Measurements from ENCODE around the gene MVB12B. TPM values are rescaled to one million over a fixed set of nuclear protein-coding genes. Genes with fewer than 3 reads are reported as not detected.

The MVB12B gene
- total RNA-seq, 1 donor from 2014 or later = 12.8 TPM

- Histone ChIP-seq H3K27me3 (ENCODE audit: insufficient read depth, low read length) (no peaks in the 10 kb centered on the region), H3K9ac (ENCODE audit: low read length) (no peak overlapping the region), H3K79me2 (ENCODE audit: insufficient read depth, low read length) (no peaks in the 10 kb centered on the region), H3K9me3 (ENCODE audit: insufficient read depth, low read depth, low read length) (no peaks in the 10 kb centered on the region), H3K4me1 (ENCODE audit: insufficient read depth, low read length) (peaks cover 18% of the 10 kb centered on the region), H4K20me1 (ENCODE audit: insufficient read depth, low read length) (peaks cover 8% of the 10 kb centered on the region), H3K36me3 (ENCODE audit: insufficient read depth, low read length) (no peaks in the 10 kb centered on the region), H3K4me2 (ENCODE audit: low read length) (no peak overlapping the region), H3K27ac (ENCODE audit: low read depth, low read length) (no peak overlapping the region), H2AFZ (ENCODE audit: low read depth, low read length) (no peak overlapping the region), H3K4me3 (ENCODE audit: insufficient read depth, low read depth, low read length) (no peak overlapping the region)
- Mint-ChIP-seq H3K4me1 (ENCODE audit: low read depth, unreplicated experiment) (peaks cover 3% of the 10 kb centered on the region), H3K36me3 (ENCODE audit: low read depth, unreplicated experiment) (no peaks in the 10 kb centered on the region), H3K27me3 (ENCODE audit: low read depth, unreplicated experiment) (peaks cover 23% of the 10 kb centered on the region), H3K27ac (ENCODE audit: unreplicated experiment) (no peak overlapping the region), H3K4me3 (ENCODE audit: unreplicated experiment) (no peak overlapping the region), H3K9me3 (ENCODE audit: unreplicated experiment) (no peaks in the 10 kb centered on the region)
- DNase-seq (ENCODE audit: low read depth) (no peak), FAIRE-seq (no peak)
- no peak for TF ChIP-seq EZH2 (IDR thresholded peaks at IDR 0.05; ENCODE audit: insufficient read depth, low read length)
- TF ChIP-seq, protein P1, sequence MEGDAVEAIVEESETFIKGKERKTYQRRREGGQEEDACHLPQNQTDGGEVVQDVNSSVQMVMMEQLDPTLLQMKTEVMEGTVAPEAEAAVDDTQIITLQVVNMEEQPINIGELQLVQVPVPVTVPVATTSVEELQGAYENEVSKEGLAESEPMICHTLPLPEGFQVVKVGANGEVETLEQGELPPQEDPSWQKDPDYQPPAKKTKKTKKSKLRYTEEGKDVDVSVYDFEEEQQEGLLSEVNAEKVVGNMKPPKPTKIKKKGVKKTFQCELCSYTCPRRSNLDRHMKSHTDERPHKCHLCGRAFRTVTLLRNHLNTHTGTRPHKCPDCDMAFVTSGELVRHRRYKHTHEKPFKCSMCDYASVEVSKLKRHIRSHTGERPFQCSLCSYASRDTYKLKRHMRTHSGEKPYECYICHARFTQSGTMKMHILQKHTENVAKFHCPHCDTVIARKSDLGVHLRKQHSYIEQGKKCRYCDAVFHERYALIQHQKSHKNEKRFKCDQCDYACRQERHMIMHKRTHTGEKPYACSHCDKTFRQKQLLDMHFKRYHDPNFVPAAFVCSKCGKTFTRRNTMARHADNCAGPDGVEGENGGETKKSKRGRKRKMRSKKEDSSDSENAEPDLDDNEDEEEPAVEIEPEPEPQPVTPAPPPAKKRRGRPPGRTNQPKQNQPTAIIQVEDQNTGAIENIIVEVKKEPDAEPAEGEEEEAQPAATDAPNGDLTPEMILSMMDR (IDR thresholded peaks at IDR 0.05; ENCODE audit: insufficient read depth, low read depth, low read length) = no peak
Measured at GRCh38 chr9:126502417-126503332, 176.0 kb downstream of the MVB12B start.

DNA sequence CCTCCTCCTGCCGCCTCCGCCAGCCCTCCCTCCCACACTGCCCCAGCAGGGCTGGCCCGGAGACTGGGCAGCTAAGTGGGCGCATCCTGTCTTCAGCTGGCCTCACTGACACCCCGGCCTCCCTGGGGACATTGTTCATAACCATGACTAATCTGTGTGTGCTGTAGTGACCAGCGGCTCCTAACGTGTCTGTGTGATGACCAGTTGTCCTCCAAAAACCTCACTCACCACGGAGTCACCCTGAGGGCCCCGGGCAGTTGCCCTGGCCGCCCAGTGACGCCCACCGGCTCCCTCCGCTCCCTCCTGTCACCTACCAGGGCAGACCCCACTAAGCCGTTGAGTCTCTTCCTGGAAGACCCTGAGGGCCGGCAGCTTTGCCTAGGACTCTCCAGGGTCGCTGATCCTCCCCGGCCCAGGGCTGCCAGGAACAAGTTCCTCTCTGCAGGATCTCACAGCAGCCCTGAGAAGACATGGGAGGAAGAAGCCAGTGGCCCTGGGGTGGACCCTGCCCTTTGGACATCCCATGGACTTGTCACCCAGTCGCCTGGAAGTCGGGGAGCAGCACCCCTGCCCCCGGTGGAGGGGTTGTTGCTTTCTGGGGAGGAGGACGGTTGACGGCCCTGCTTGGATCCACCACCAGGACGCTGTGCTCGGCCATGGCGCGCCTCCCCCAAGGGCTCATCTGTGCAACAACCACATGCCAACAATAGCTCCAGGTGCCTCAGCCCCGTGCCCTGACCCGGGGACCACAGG is 176.9 kb downstream of the MVB12B start:
- H3K27me3 Mint-ChIP-seq (ENCODE audit: low read depth, unreplicated experiment) = peaks cover 27% of the 10 kb centered on the region
- Histone ChIP-seq H3K36me3 (ENCODE audit: insufficient read depth, low read length) (no peaks in the 10 kb centered on the region), H3K79me2 (ENCODE audit: insufficient read depth, low read length) (no peaks in the 10 kb centered on the region), H3K27ac (ENCODE audit: low read depth, low read length) (no peak overlapping the region), H3K4me1 (ENCODE audit: insufficient read depth, low read length) (peaks cover 18% of the 10 kb centered on the region), H4K20me1 (ENCODE audit: insufficient read depth, low read length) (peaks cover 8% of the 10 kb centered on the region), H3K27me3 (ENCODE audit: insufficient read depth, low read length) (no peaks in the 10 kb centered on the region), H2AFZ (ENCODE audit: low read depth, low read length) (no peak overlapping the region), H3K9me3 (ENCODE audit: insufficient read depth, low read depth, low read length) (no peaks in the 10 kb centered on the region), H3K4me2 (ENCODE audit: low read length) (no peak overlapping the region), H3K9ac (ENCODE audit: low read length) (no peak overlapping the region), H3K4me3 (ENCODE audit: insufficient read depth, low read depth, low read length) (no peak overlapping the region)
- no peaks in the 10 kb centered on the region for H3K9me3 Mint-ChIP-seq (ENCODE audit: unreplicated experiment)
- no peak overlapping the region for H3K27ac Mint-ChIP-seq (ENCODE audit: unreplicated experiment)
- H3K4me1 Mint-ChIP-seq (ENCODE audit: low read depth, unreplicated experiment) = peaks cover 3% of the 10 kb centered on the region
- H3K4me3 Mint-ChIP-seq (ENCODE audit: unreplicated experiment) = no peak overlapping the region
- FAIRE-seq (no peak), DNase-seq (ENCODE audit: low read depth) (no peak)
- H3K36me3 Mint-ChIP-seq (ENCODE audit: low read depth, unreplicated experiment) = peaks cover under 1% of the 10 kb centered on the region
- TF ChIP-seq EZH2 (IDR thresholded peaks at IDR 0.05; ENCODE audit: insufficient read depth, low read length) = no peak
- TF ChIP-seq, protein P1 (IDR thresholded peaks at IDR 0.05; ENCODE audit: insufficient read depth, low read depth, low read length) = no peak

All from astrocyte (in vitro differentiated cells and primary cell).